K562 (cell line): ENCODE measurements around the gene C1QTNF6. TPM values are rescaled to one million over a fixed set of nuclear protein-coding genes. Genes with fewer than 3 reads are reported as not detected.

Experiments
- ATAC-seq: fragments of 200-7000 bp; cut with Tn5 transposase; 3 replicates; pipeline ENCODE4 v1.9.1; 2020; ENCODE audit warnings: moderate library complexity
- BruUV-seq: library from RNA; stranded (reverse); fragments of 400-500 nt; replicated peaks from 2 replicates; lab custom pipeline; 2021; lab: Mats Ljungman, UMichigan
- CTCF ChIA-PET: fragments of 300-600 bp; formaldehyde crosslinking; extraction: SDS; loops from one replicate; lab custom pipeline; 2021; ENCODE audit warnings: low intra/inter-chr PET ratio; lab: Yijun Ruan, JAX
- POLR2A ChIA-PET: fragments of 300-600, 350-650 bp; sonication (Branson Sonifier 250); formaldehyde crosslinking; extraction: SDS; loops from one replicate; lab custom pipeline; 2021; ENCODE audit warnings: antibody characterized with exemption, inconsistent platforms; lab: Yijun Ruan, JAX
- DNase-seq, 4 experiments: peaks; one replicate each; pipeline versions ENCODE4 v3.0.0 to v3.0.0-alpha.2; 2011 to 2018; ENCODE audit warnings: low spot score in 3 of 4, mixed read lengths in 3 of 4; ENCODE audit errors: extremely low read depth in 1 of 4
- FAIRE-seq: peaks from 2 replicates; lab custom pipeline; 2011; peaks lifted over from hg19 to GRCh38; lab: Jason Lieb, UNC
- H2AFZ ChIP-seq: 2 replicates; pipeline ENCODE4 v1.6.0; 2011; ENCODE audit warnings: low read depth, low read length, control low read depth, inconsistent platforms
- H3K27ac ChIP-seq: fragments of 200-600 bp; 3 replicates; pipeline ENCODE4 v1.8.0; 2011; ENCODE audit warnings: low read depth, mild to moderate bottlenecking, control low read depth, inconsistent platforms, low read length, moderate library complexity, mixed read lengths; ENCODE audit errors: extremely low read depth
- H3K27me3 ChIP-seq, 2 experiments: fragments of 300-600 bp in 1 of 2; 2 replicates in 1 of 2; 3 replicates in 1 of 2; pipeline versions ENCODE4 v1.6.0 to v1.8.0; 2011; ENCODE audit warnings: inconsistent platforms in 2 of 2, low read length in 2 of 2, mild to moderate bottlenecking in 1 of 2, mixed read lengths in 1 of 2, moderate library complexity in 1 of 2; ENCODE audit not compliant: control insufficient read depth in 2 of 2, insufficient read depth in 2 of 2
- H3K36me3 ChIP-seq: fragments of 300-600 bp; 3 replicates; pipeline ENCODE4 v1.8.0; 2011; ENCODE audit warnings: mild to moderate bottlenecking, low read length, inconsistent platforms; ENCODE audit not compliant: control insufficient read depth, insufficient read depth
- H3K4me1 ChIP-seq, 2 experiments: fragments of 200-600 bp in 1 of 2; replicated peaks in 1 of 2; 2 replicates in 1 of 2; 3 replicates in 1 of 2; pipeline versions ENCODE4 v1.5.1 to v1.8.0; 2011; ENCODE audit warnings: inconsistent platforms in 2 of 2, low read length in 2 of 2, mild to moderate bottlenecking in 1 of 2, mixed read lengths in 1 of 2, moderate library complexity in 1 of 2; ENCODE audit not compliant: control insufficient read depth in 2 of 2, insufficient read depth in 2 of 2
- H3K4me2 ChIP-seq: 2 replicates; pipeline ENCODE4 v1.6.1; 2011; ENCODE audit warnings: low read length, control low read depth, inconsistent platforms, mixed read lengths; ENCODE audit not compliant: insufficient read depth
- H3K4me3 ChIP-seq: fragments of 200-600 bp; sonication (generic), shearing (Covaris generic); 2 replicates; pipeline ENCODE4 v1.5.1; 2016; ENCODE audit warnings: control low read depth, inconsistent platforms
- H3K79me2 ChIP-seq: fragments of 200-600 bp; 3 replicates; pipeline ENCODE4 v1.8.0; 2011; ENCODE audit warnings: low read length, inconsistent platforms; ENCODE audit not compliant: control insufficient read depth, insufficient read depth
- H3K9ac ChIP-seq, 2 experiments: 2 replicates each; pipeline versions ENCODE4 v1.6.0 to v1.6.1; 2011; ENCODE audit warnings: low read depth in 2 of 2, low read length in 2 of 2, control low read depth in 1 of 2, inconsistent platforms in 1 of 2, mild to moderate bottlenecking in 1 of 2, mixed read lengths in 1 of 2; ENCODE audit not compliant: insufficient read depth in 1 of 2
- H3K9me1 ChIP-seq: one replicate; pipeline ENCODE4 v1.6.0; 2011; ENCODE audit warnings: inconsistent platforms, mild to moderate bottlenecking, low read length, moderate library complexity; ENCODE audit not compliant: control insufficient read depth, insufficient read depth
- H3K9me3 ChIP-seq: replicated peaks from 2 replicates; pipeline ENCODE4 v1.5.1; 2011; ENCODE audit warnings: low read depth, low read length, inconsistent platforms; ENCODE audit not compliant: control insufficient read depth, insufficient read depth
- H4K20me1 ChIP-seq: replicated peaks from 2 replicates; pipeline ENCODE4 v1.6.1; 2011; ENCODE audit warnings: low read length, inconsistent platforms, mixed read lengths; ENCODE audit not compliant: control insufficient read depth, insufficient read depth
- CAMTA2 ChIP-seq: fragments of 250-450 bp; sonication (Bioruptor Pico); conservative IDR thresholded peaks from 2 replicates; pipeline ENCODE4 v1.5.1; 2022
- CBFA2T3 ChIP-seq: fragments of 450-650 bp; IDR thresholded peaks from 2 replicates; pipeline ENCODE4 v1.6.1; 2017
- ESRRA ChIP-seq: fragments of 450-650 bp; IDR thresholded peaks from 2 replicates; pipeline ENCODE4 v1.6.1; 2014; ENCODE audit warnings: low read depth, mild to moderate bottlenecking, moderate library complexity, borderline replicate concordance
- GTF3C2 ChIP-seq: IDR thresholded peaks from 3 replicates; pipeline ENCODE4 v1.6.1; 2011; ENCODE audit warnings: borderline replicate concordance, mild to moderate bottlenecking, moderate library complexity; ENCODE audit not compliant: insufficient read length; ENCODE audit errors: extremely low read depth
- HOMEZ ChIP-seq: fragments of 250-450 bp; sonication (Bioruptor Pico); IDR thresholded peaks from 2 replicates; pipeline ENCODE4 v1.4.0; 2020; ENCODE audit warnings: mild to moderate bottlenecking, moderate library complexity
- PTTG1 ChIP-seq: fragments of 450-650 bp; IDR thresholded peaks from 2 replicates; pipeline ENCODE4 v1.6.1; 2016; ENCODE audit warnings: low read depth, mild to moderate bottlenecking, missing genetic modification characterization, missing compliant biosample characterization
- TBP ChIP-seq: optimal IDR thresholded peaks from 2 replicates; pipeline ENCODE3; 2011; ENCODE audit warnings: low read depth, low read length, improper control_type of control experiment
- XRCC5 ChIP-seq: fragments of 200-400 bp; formaldehyde crosslinking; IDR thresholded peaks from 2 replicates; pipeline ENCODE4 v1.6.1; 2017; ENCODE audit warnings: low read depth, mild to moderate bottlenecking, low read length
- ZFP36 ChIP-seq: fragments of 150-350 bp; IDR thresholded peaks from 2 replicates; pipeline ENCODE4 v1.6.1; 2018; ENCODE audit warnings: low read length, low read depth; ENCODE audit not compliant: partially characterized antibody
- ZFX ChIP-seq: sonication (generic); formaldehyde crosslinking; IDR thresholded peaks from 2 replicates; pipeline ENCODE4 v1.8.0; 2022; ENCODE audit warnings: mild to moderate bottlenecking, missing genetic modification reagents, moderate library complexity
- ZNF384 ChIP-seq: IDR thresholded peaks from 2 replicates; pipeline ENCODE4 v1.6.1; 2012; ENCODE audit warnings: low read depth, low read length, improper control_type of control experiment
- ZNF76 ChIP-seq: fragments of 250-450 bp; sonication (Bioruptor Pico); IDR thresholded peaks from 2 replicates; pipeline ENCODE4 v1.4.0; 2020; ENCODE audit warnings: mild to moderate bottlenecking, moderate library complexity, borderline replicate concordance
- WGBS: fragments of 100-300 bp; shearing (Covaris generic); methylation state at CpG from one replicate; pipeline ENCODE4 v1.1.6; 2016; ENCODE audit warnings: low coverage, mixed read lengths; ENCODE audit not compliant: insufficient coverage; ENCODE audit errors: missing lambda C conversion rate; 5-methylcytosine and 5-hydroxymethylcytosine counted together
- in situ Hi-C: fragments of 300-500 bp; cut with MboI; formaldehyde crosslinking; loops from 4 replicates; pipeline ENCODE4 v1.15.0; 2018; ENCODE audit warnings: inconsistent platforms, mixed read lengths
- intact Hi-C: fragments of 100-400 bp; cut with micrococcal nuclease; formaldehyde crosslinking; loops from 2 replicates; pipeline ENCODE4 v1.14.2; 2022
- polyA plus RNA-seq, 8 experiments: library from polyadenylated mRNA; depleted of rRNA in 4 of 8; stranded (reverse) in 5 of 8; unstranded in 3 of 8; fragments of >200 nt; fragmentation: Nextera tagmentation in 2 of 8; fragmentation: Illumina TruSeq in 1 of 8; extraction: Ambion mirVana in 2 of 8; extraction: Trizol in 1 of 8; gene quantifications; 2 replicates each; pipeline versions ENCODE4 v1.2.1 to v1.2.3, GENCODE V29; 2011 to 2014; ENCODE audit warnings: inconsistent platforms in 1 of 8, missing spikeins in 1 of 8
- total RNA-seq, 7 experiments: library from RNA; depleted of rRNA in 6 of 7; stranded (reverse); fragments of >200 nt in 6 of 7; fragmentation: Illumina TruSeq in 2 of 7; extraction: Trizol in 2 of 7; gene quantifications; 2 replicates each; pipeline versions ENCODE4 v1.2.1 to v1.2.3, GENCODE V29; 2011 to 2021; ENCODE audit warnings: low replicate concordance in 1 of 7
- TF ChIP-seq, protein P1 (sequence below): fragments of 450-650 bp; IDR thresholded peaks from 2 replicates; pipeline ENCODE4 v1.6.1; 2017; ENCODE audit warnings: antibody characterized with exemption, mild to moderate bottlenecking

C1QTNF6 gene
- total and polyA plus RNA-seq, 9 of the 15 experiments (the other 6 are each of a cell fraction or from before 2014, with no cell fraction given): 0.18 to 0.92 (median 0.55) TPM

DNA sequence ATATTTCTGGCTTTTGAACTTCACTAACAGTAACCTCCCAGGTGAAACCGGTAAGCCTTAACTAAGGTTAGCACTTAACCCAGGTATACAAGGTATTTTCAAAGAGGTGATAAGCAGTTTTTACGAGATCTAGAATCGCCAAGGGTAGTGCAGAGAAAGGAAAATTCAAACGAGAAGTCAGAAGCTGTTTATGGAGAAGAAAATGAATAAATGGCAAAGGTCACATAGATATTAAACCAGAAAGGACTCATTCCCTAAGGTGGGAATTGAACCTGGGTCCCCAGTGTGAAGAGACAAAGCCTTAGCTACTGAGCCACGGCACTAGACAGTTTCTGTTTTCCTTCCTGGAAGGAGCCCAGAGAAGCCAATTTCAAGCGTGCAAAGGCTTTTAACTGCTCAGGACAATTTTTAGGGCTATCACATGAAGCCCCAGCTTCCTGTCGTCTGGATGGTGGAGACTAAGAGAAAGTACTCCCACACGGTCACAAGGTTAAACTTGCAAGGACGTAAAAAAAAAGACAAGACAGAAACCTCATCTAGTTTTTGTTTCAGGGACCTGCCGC, 5.7 kb upstream of the C1QTNF6 start:
- peak; percentile 49 for FAIRE-seq
- H3K27ac ChIP-seq: peak overlapping the region; percentile 34; the same call in 1 of the 3 replicates
- CTCF ChIA-PET: interaction anchor here (0.6 kb wide), 2 partner anchors 54 to 121 kb away, joined by 3 to 4 read pairs; no protein-coding TSS in a partner anchor
- peak; percentile 91 for TF ChIP-seq ESRRA
- no peak for TF ChIP-seq HOMEZ (CRISPR knock-in tag)
- TF ChIP-seq CAMTA2 (CRISPR knock-in tag): no peak
- TF ChIP-seq, protein P1, sequence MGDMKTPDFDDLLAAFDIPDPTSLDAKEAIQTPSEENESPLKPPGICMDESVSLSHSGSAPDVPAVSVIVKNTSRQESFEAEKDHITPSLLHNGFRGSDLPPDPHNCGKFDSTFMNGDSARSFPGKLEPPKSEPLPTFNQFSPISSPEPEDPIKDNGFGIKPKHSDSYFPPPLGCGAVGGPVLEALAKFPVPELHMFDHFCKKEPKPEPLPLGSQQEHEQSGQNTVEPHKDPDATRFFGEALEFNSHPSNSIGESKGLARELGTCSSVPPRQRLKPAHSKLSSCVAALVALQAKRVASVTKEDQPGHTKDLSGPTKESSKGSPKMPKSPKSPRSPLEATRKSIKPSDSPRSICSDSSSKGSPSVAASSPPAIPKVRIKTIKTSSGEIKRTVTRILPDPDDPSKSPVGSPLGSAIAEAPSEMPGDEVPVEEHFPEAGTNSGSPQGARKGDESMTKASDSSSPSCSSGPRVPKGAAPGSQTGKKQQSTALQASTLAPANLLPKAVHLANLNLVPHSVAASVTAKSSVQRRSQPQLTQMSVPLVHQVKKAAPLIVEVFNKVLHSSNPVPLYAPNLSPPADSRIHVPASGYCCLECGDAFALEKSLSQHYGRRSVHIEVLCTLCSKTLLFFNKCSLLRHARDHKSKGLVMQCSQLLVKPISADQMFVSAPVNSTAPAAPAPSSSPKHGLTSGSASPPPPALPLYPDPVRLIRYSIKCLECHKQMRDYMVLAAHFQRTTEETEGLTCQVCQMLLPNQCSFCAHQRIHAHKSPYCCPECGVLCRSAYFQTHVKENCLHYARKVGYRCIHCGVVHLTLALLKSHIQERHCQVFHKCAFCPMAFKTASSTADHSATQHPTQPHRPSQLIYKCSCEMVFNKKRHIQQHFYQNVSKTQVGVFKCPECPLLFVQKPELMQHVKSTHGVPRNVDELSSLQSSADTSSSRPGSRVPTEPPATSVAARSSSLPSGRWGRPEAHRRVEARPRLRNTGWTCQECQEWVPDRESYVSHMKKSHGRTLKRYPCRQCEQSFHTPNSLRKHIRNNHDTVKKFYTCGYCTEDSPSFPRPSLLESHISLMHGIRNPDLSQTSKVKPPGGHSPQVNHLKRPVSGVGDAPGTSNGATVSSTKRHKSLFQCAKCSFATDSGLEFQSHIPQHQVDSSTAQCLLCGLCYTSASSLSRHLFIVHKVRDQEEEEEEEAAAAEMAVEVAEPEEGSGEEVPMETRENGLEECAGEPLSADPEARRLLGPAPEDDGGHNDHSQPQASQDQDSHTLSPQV: peak; percentile 58; the same call in 1 of the 2 replicates
- TF ChIP-seq ZFX: 0 out of 2 replicates have a peak, but pooled peaks have one; percentile 26
- TF ChIP-seq XRCC5: no peak
- no peak for TF ChIP-seq PTTG1 (tag)
- TF ChIP-seq GTF3C2: peak; percentile 76
- TF ChIP-seq ZNF76: no peak
- TF ChIP-seq TBP: peak; percentile 98
- TF ChIP-seq ZFP36: peak; percentile 17
- TF ChIP-seq CBFA2T3: peak; percentile 29; the same call in 1 of the 2 replicates
- peak; percentile 75 for TF ChIP-seq ZNF384

More for the DNA sequence above, 5.7 kb upstream of the C1QTNF6 start:
- POLR2A ChIA-PET: interaction anchor here (0.7 kb wide), 1 partner anchor 455 kb away, joined by 3 read pairs; no protein-coding TSS in a partner anchor
- Histone ChIP-seq H3K27me3 (no peaks in the 10 kb centered on the region), H4K20me1 (no peaks in the 10 kb centered on the region), H3K9me3 (peaks cover 3% of the 10 kb centered on the region; the same call in 1 of the 2 replicates), H3K9me1 (no peaks in the 10 kb centered on the region), H2AFZ (peak overlapping the region; percentile 1; the same call in 1 of the 2 replicates), H3K36me3 (no peaks in the 10 kb centered on the region), H3K4me2 (peak overlapping the region; percentile 29), H3K9ac (no peak overlapping the region), H3K79me2 (0 out of 3 replicates have a peak, but pooled peaks cover under 1% of the 10 kb centered on the region), H3K4me1 (peaks cover 21 to 25% of the 10 kb centered on the region in 2 experiments), H3K4me3 (no peak overlapping the region)
- intact Hi-C loops: loop anchor here (10.0 kb wide), 1 partner anchor 409 kb away; no protein-coding TSS in a partner anchor
- 9% methylated on average over 10 of the region's 10 CpGs for WGBS
- in situ Hi-C loops: no loop called here
- ATAC-seq (peak; percentile 41), DNase-seq (peak in 3 of 4 experiments; percentile 20 to 80 (median 32))
- no TSS peak for BruUV-seq
